ENCODE data around the gene ETV3.

GRCh38 chr1:157086299-157086698 is 51.9 kb downstream of the ETV3 start:
- no peak for TF ChIP-seq EZH2phosphoT487 (IDR thresholded peaks at IDR 0.05; ENCODE audit: insufficient read depth, low read depth)
- no peak for TF ChIP-seq EZH2 (IDR thresholded peaks at IDR 0.05; ENCODE audit: insufficient read depth, poor library complexity, severe bottlenecking)

Data from GM23248 (cell line).